ENCODE results near the gene PPP3CA.

The PPP3CA gene

DNA sequence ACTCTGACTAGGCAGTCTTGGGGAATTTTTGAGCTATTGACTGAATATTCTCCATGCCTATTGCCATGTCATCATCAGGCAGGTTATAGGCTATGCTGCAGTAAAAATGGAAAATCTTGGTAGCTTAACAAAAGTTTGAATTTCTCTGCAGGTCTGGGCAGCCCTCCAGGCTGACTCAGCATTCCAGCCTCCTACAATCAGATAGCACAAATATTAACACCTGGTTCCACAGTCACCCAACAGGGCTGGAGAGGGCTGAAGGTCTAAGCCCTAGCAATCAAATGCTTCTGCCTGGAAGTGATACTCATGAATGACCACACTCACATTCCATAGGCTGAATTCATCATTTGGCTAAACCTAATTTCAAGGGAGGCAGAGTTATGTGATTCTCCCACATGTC is 9.6 kb upstream of the PPP3CA start:
- no peaks in the 10 kb centered on the region for H3K4me1 ChIP-seq
- no peak overlapping the region for H3K27ac ChIP-seq
- H3K27me3 ChIP-seq, result no peaks in the 10 kb centered on the region
- intact Hi-C loops (cut with DNase I; ENCODE audit: low total_unique reads), result no loop called here
- H3K9me3 ChIP-seq, result no peaks in the 10 kb centered on the region
- H3K36me3 ChIP-seq, result no peaks in the 10 kb centered on the region
- no peak overlapping the region for H3K4me3 ChIP-seq
- TF ChIP-seq, protein P1, sequence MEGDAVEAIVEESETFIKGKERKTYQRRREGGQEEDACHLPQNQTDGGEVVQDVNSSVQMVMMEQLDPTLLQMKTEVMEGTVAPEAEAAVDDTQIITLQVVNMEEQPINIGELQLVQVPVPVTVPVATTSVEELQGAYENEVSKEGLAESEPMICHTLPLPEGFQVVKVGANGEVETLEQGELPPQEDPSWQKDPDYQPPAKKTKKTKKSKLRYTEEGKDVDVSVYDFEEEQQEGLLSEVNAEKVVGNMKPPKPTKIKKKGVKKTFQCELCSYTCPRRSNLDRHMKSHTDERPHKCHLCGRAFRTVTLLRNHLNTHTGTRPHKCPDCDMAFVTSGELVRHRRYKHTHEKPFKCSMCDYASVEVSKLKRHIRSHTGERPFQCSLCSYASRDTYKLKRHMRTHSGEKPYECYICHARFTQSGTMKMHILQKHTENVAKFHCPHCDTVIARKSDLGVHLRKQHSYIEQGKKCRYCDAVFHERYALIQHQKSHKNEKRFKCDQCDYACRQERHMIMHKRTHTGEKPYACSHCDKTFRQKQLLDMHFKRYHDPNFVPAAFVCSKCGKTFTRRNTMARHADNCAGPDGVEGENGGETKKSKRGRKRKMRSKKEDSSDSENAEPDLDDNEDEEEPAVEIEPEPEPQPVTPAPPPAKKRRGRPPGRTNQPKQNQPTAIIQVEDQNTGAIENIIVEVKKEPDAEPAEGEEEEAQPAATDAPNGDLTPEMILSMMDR (IDR thresholded peaks at IDR 0.05), result no peak
- no peak for DNase-seq

DNA sequence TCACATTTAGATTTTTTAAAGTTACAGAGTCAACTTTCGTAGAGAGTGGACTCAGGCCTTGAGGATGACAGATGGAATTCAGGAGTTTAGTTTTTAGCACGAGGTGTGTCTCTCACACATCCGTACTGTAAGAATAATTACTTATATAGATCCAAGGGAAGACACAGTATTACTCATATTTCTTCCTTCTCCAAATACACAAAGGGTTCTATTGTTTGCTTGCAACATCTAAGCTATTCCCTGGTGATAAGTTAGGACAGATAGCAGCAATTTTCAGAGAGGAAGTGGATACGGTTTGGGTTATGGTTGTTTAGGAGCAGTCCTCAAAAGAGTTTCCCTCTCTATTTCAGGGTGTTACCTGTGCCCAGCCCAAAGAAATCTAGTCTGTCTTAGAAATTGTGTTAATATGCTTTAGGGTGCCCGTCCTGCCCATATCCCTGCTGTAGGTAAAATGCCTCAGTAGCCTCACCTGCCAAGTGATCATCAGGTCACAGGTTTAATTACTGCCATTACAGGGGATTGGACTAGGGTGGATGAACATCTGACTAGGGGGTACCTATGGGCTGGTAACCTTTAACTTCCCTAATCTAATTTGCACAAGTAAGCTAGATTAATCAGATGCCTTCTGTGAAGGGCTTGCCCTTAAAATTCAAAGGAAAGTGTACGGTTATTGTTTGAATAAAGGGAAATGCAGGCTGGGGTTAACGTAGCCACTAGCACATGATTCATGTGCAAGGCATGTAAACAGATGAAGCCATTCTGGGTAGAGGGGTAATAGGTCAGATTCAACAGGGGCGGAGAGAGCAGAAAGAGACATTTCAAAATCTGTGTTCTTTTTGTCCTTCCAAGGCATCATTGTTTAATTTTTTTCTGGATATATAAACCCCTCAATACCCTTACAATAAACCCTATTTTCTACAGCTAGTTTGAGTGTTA is 8.7 kb upstream of the PPP3CA start:
- intact Hi-C loops (cut with DNase I; ENCODE audit: low total_unique reads), result no loop called here
- Histone ChIP-seq H3K27me3 (no peaks in the 10 kb centered on the region), H3K27ac (no peak overlapping the region), H3K4me3 (no peak overlapping the region), H3K4me1 (no peaks in the 10 kb centered on the region), H3K9me3 (no peaks in the 10 kb centered on the region), H3K36me3 (no peaks in the 10 kb centered on the region)
- DNase-seq, result no peak
- TF ChIP-seq, protein P1 (IDR thresholded peaks at IDR 0.05), result no peak

GRCh38 chr4:101355246-101355645 is 7.9 kb upstream of the PPP3CA start:
- Histone ChIP-seq H3K27ac (no peak overlapping the region), H3K36me3 (no peaks in the 10 kb centered on the region), H3K4me1 (no peaks in the 10 kb centered on the region), H3K4me3 (no peak overlapping the region), H3K27me3 (no peaks in the 10 kb centered on the region), H3K9me3 (no peaks in the 10 kb centered on the region)
- no peak for DNase-seq
- intact Hi-C loops (cut with DNase I; ENCODE audit: low total_unique reads), result no loop called here
- TF ChIP-seq, protein P1 (IDR thresholded peaks at IDR 0.05), result no peak

DNA sequence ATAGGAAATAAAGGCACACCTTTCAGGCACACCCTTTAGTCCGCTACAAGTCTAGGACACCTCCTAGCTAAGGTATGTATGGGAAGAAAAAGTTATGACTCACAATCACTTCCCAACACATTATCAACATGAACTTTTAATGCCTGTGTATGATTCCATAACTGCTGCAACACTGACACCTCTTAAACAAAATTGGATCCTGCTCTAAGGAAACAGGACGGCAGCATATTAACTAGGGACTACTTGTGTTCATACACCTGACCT is 2.4 kb upstream of the PPP3CA start:
- Histone ChIP-seq H3K4me1 (peaks cover 0 to 22% (median 17%) of the 10 kb centered on the region in 4 donors), H3K4me3 (no peak overlapping the region), H3K36me3 (no peaks in the 10 kb centered on the region), H3K27me3 (no peaks in the 10 kb centered on the region), H3K27ac (no peak overlapping the region), H3K9me3 (no peaks in the 10 kb centered on the region)
- no peak for DNase-seq
- intact Hi-C loops (cut with DNase I; ENCODE audit: low total_unique reads), result no loop called here
- TF ChIP-seq, protein P1 (IDR thresholded peaks at IDR 0.05), result no peak

DNA sequence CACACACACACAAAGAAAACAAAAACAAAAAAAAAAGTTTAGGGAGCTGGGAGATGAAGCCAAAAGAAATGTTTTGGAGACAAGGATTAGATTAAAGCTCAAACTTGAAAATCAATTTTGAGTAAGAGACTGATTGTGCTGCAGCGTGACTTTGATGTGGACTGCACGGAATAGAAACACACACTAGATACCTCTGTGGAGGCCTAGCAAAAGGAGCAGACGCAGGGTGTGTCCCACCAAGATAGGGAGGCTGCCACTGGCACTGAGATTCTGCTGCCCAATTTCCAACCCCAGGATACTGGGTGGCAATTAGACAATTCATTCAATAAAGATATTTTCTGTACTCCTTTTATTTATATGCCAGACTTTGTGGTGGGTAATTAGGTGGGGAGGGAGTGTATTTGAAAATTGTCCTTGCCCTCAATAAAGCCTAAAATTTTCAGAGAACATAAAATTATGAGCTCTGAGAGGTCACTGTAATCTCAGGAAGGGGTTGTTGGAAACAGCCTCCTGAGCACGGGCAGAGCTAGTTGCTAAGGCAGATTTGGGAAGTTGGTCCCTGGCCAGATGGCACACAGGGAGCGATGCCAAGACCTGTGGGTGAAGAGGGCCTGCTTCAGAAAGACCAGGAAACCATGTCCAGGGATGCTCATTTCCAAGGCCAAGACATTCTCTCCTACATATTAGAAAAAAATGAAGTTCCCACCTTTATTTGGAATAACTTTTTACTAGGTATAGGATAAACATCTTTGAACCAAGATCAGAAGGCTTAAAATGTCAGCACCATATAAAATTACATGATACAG is 1.9 kb upstream of the PPP3CA start:
- TF ChIP-seq, protein P1 (IDR thresholded peaks at IDR 0.05), result no peak
- peak overlapping the region; percentile 90 to 94 for H3K27ac ChIP-seq
- H3K4me3 ChIP-seq, result peak overlapping the region; percentile 86 to 98

More for the DNA sequence above, 1.9 kb upstream of the PPP3CA start:
- Histone ChIP-seq H3K9me3 (no peaks in the 10 kb centered on the region), H3K27me3 (no peaks in the 10 kb centered on the region), H3K4me1 (peaks cover 0 to 24% (median 19%) of the 10 kb centered on the region in 4 donors), H3K36me3 (no peaks in the 10 kb centered on the region)
- intact Hi-C loops (cut with DNase I; ENCODE audit: low total_unique reads), result no loop called here
- peak; percentile 65 to 79 for DNase-seq

All from tibial artery (tissue), 4 donors.